ENCODE measurements around the gene SLC44A4. TPM values are rescaled to one million over a fixed set of nuclear protein-coding genes. Genes with fewer than 3 reads are reported as not detected.

Gene SLC44A4
- total and polyA plus RNA-seq, 8 donors: 9.6 to 78.8 (median 21.1) TPM

- H3K4me3 ChIP-seq: no peak overlapping the region
- no peak for DNase-seq
- ATAC-seq: no peak
- H3K9me3 ChIP-seq: no peaks in the 10 kb centered on the region
- TF ChIP-seq CTCF (IDR thresholded peaks at IDR 0.05): no peak
- H3K4me1 ChIP-seq: no peaks in the 10 kb centered on the region
- intact Hi-C loops (cut with DNase I): no loop called here
- no peak overlapping the region for H3K27ac ChIP-seq
- no peaks in the 10 kb centered on the region for H3K27me3 ChIP-seq
- H3K36me3 ChIP-seq: peaks cover 0 to 100% of the 10 kb centered on the region in 2 donors
Measured at GRCh38 chr6:31884528-31885035, 5.8 kb upstream of the SLC44A4 start.

- no peaks in the 10 kb centered on the region for H3K9me3 ChIP-seq
- DNase-seq (no peak), ATAC-seq (no peak)
- peaks cover 0 to 93% of the 10 kb centered on the region in 2 donors for H3K36me3 ChIP-seq
- TF ChIP-seq CTCF (IDR thresholded peaks at IDR 0.05): no peak
- H3K4me3 ChIP-seq: no peak overlapping the region
- intact Hi-C loops (cut with DNase I): no loop called here
- H3K27ac ChIP-seq: no peak overlapping the region
- no peaks in the 10 kb centered on the region for H3K4me1 ChIP-seq
- H3K27me3 ChIP-seq: no peaks in the 10 kb centered on the region
Measured at GRCh38 chr6:31883676-31884075, 4.9 kb upstream of the SLC44A4 start.

- Histone ChIP-seq H3K27ac (no peak overlapping the region), H3K4me1 (no peaks in the 10 kb centered on the region), H3K27me3 (no peaks in the 10 kb centered on the region), H3K4me3 (no peak overlapping the region), H3K36me3 (peaks cover 0 to 80% of the 10 kb centered on the region in 2 donors), H3K9me3 (no peaks in the 10 kb centered on the region)
- TF ChIP-seq CTCF (IDR thresholded peaks at IDR 0.05): no peak
- intact Hi-C loops (cut with DNase I): no loop called here
- no peak for ATAC-seq
- no peak for DNase-seq
Measured at GRCh38 chr6:31882344-31882743, 3.5 kb upstream of the SLC44A4 start.

- DNase-seq (no peak), ATAC-seq (no peak)
- intact Hi-C loops (cut with DNase I): no loop called here
- no peak for TF ChIP-seq CTCF (IDR thresholded peaks at IDR 0.05)
- no peak overlapping the region for H3K27ac ChIP-seq
- H3K9me3 ChIP-seq: no peaks in the 10 kb centered on the region
- H3K36me3 ChIP-seq: peaks cover 0 to 70% of the 10 kb centered on the region in 2 donors
- H3K4me1 ChIP-seq: no peaks in the 10 kb centered on the region
- no peak overlapping the region for H3K4me3 ChIP-seq
- no peaks in the 10 kb centered on the region for H3K27me3 ChIP-seq
Measured at GRCh38 chr6:31881136-31881859, 2.5 kb upstream of the SLC44A4 start.

GRCh38 chr6:31880616-31881015 is 1.8 kb upstream of the SLC44A4 start:
- no peak for ATAC-seq
- H3K9me3 ChIP-seq: no peaks in the 10 kb centered on the region
- intact Hi-C loops (cut with DNase I): no loop called here
- no peaks in the 10 kb centered on the region for H3K27me3 ChIP-seq
- DNase-seq: no peak
- TF ChIP-seq CTCF (IDR thresholded peaks at IDR 0.05): no peak
- no peak overlapping the region for H3K4me3 ChIP-seq
- no peaks in the 10 kb centered on the region for H3K4me1 ChIP-seq
- H3K27ac ChIP-seq: no peak overlapping the region
- peaks cover 0 to 63% of the 10 kb centered on the region in 2 donors for H3K36me3 ChIP-seq
